Endothelial cell of umbilical vein (primary cell): ENCODE results near the gene IGF2BP2. TPM values are rescaled to one million over a fixed set of nuclear protein-coding genes. Genes with fewer than 3 reads are reported as not detected.
A peak's percentile ranks its signal among the peaks of the same experiment; 100 is the strongest.
"Not testable (repeated sequence)": the region's sequence is repeated elsewhere in the genome, so short reads cannot be mapped to it uniquely, and the experiment has no call there.

Experiments
- BruUV-seq: library from RNA; stranded (reverse); fragments of 400-500 nt; replicated peaks from 2 replicates; lab custom pipeline; 2021; lab: Mats Ljungman, UMichigan
- CTCF ChIA-PET: fragments of 300-600, 350-600 bp; sonication (Branson Sonifier 250); formaldehyde crosslinking; loops from one replicate; lab custom pipeline; 2021; ENCODE audit warnings: antibody characterized with exemption, inconsistent platforms; lab: Charles Lee
- POLR2A ChIA-PET: fragments of 300-600, 350-600 bp; sonication (Branson Sonifier 250); formaldehyde crosslinking; loops from one replicate; lab custom pipeline; 2021; ENCODE audit warnings: antibody characterized with exemption, inconsistent platforms; lab: Charles Lee
- DNase-seq: peaks from one replicate; pipeline ENCODE4 v3.0.0-alpha.2; 2011; ENCODE audit warnings: low read depth, low spot score
- FAIRE-seq: peaks from 2 replicates; lab custom pipeline; 2011; peaks lifted over from hg19 to GRCh38; lab: Jason Lieb, UNC
- H2AFZ ChIP-seq: 2 replicates; pipeline ENCODE4 v1.6.0; 2012; ENCODE audit warnings: low read depth, low read length, control low read depth, inconsistent platforms
- H3K27ac ChIP-seq: 2 replicates; pipeline ENCODE4 v1.5.1; 2011; ENCODE audit warnings: low read depth, mild to moderate bottlenecking, control low read depth, low read length, moderate library complexity; ENCODE audit not compliant: insufficient read depth
- H3K27me3 ChIP-seq, 2 experiments: 2 replicates each; pipeline versions ENCODE4 v1.6.0 to v1.6.1; 2011; ENCODE audit warnings: low read length in 2 of 2, mixed read lengths in 1 of 2; ENCODE audit not compliant: control insufficient read depth in 2 of 2, insufficient read depth in 2 of 2
- H3K36me3 ChIP-seq, 2 experiments: 2 replicates in 1 of 2; 3 replicates in 1 of 2; pipeline ENCODE4 v1.5.1; 2011; ENCODE audit warnings: low read length in 2 of 2, mild to moderate bottlenecking in 1 of 2, moderate library complexity in 1 of 2; ENCODE audit not compliant: control insufficient read depth in 2 of 2, insufficient read depth in 2 of 2; ENCODE audit errors: extremely low read depth in 1 of 2
- H3K4me1 ChIP-seq: 3 replicates; pipeline ENCODE4 v1.5.1; 2011; ENCODE audit warnings: mild to moderate bottlenecking, low read length; ENCODE audit not compliant: control insufficient read depth, insufficient read depth; ENCODE audit errors: extremely low read depth
- H3K4me2 ChIP-seq: 2 replicates; pipeline ENCODE4 v1.6.1; 2011; ENCODE audit warnings: low read length, control low read depth, mixed read lengths; ENCODE audit not compliant: insufficient read depth
- H3K4me3 ChIP-seq, 3 experiments: fragments of 200-600 bp in 1 of 3; sonication (generic), shearing (Covaris generic) in 1 of 3; replicated peaks in 1 of 3; 2 replicates each; pipeline ENCODE4 v1.5.1; 2011 to 2016; ENCODE audit warnings: control low read depth in 3 of 3, low read length in 3 of 3, mild to moderate bottlenecking in 2 of 3, inconsistent platforms in 1 of 3, low read depth in 1 of 3, moderate library complexity in 1 of 3; ENCODE audit not compliant: insufficient read depth in 1 of 3
- H3K79me2 ChIP-seq: 2 replicates; pipeline ENCODE4 v1.6.0; 2012; ENCODE audit warnings: low read length, inconsistent platforms; ENCODE audit not compliant: control insufficient read depth, insufficient read depth
- H3K9ac ChIP-seq: replicated peaks from 2 replicates; pipeline ENCODE3; 2011; ENCODE audit warnings: low read length, control low read depth; ENCODE audit not compliant: insufficient read depth; ENCODE audit errors: extremely low read depth
- H3K9me1 ChIP-seq: replicated peaks from 3 replicates; pipeline ENCODE4 v1.6.0; 2011; ENCODE audit warnings: mild to moderate bottlenecking, low read length; ENCODE audit not compliant: control insufficient read depth, insufficient read depth; ENCODE audit errors: extremely low read depth
- H3K9me3 ChIP-seq: replicated peaks from 2 replicates; pipeline ENCODE4 v1.5.1; 2012; ENCODE audit warnings: low read length, inconsistent platforms; ENCODE audit not compliant: control insufficient read depth, insufficient read depth
- H4K20me1 ChIP-seq: replicated peaks from 2 replicates; pipeline ENCODE3; 2011; ENCODE audit warnings: mild to moderate bottlenecking, low read length; ENCODE audit not compliant: control insufficient read depth, insufficient read depth; ENCODE audit errors: extremely low read depth
- CTCF ChIP-seq, 2 donors: IDR thresholded peaks; 1 replicate in 1 of 2; 2 replicates in 1 of 2; pipeline ENCODE4 v1.5.1; 2011; ENCODE audit warnings: low read length in 2 of 2, mild to moderate bottlenecking in 2 of 2, moderate library complexity in 2 of 2, control low read depth in 1 of 2, inconsistent platforms in 1 of 2, low read depth in 1 of 2; ENCODE audit not compliant: insufficient read depth in 1 of 2; ENCODE audit errors: extremely low read depth in 1 of 2
- EZH2 ChIP-seq: IDR thresholded peaks from 2 replicates; pipeline ENCODE4 v1.6.1; 2012; ENCODE audit warnings: borderline replicate concordance, low read depth, mild to moderate bottlenecking, moderate library complexity, low read length, inconsistent platforms; ENCODE audit not compliant: severe bottlenecking
- FOS ChIP-seq: IDR thresholded peaks from 2 replicates; pipeline ENCODE4 v1.6.1; 2011; ENCODE audit warnings: mild to moderate bottlenecking, low read length, moderate library complexity, borderline replicate concordance; ENCODE audit not compliant: insufficient read depth
- GATA2 ChIP-seq: IDR thresholded peaks from 2 replicates; pipeline ENCODE4 v1.7.0; 2011; ENCODE audit warnings: low read depth, mild to moderate bottlenecking, moderate library complexity, mixed read lengths, low read length; ENCODE audit not compliant: insufficient read length, insufficient read depth
- JUN ChIP-seq: IDR thresholded peaks from 2 replicates; pipeline ENCODE4 v1.6.1; 2011; ENCODE audit warnings: borderline replicate concordance, low read depth; ENCODE audit not compliant: insufficient read length, insufficient read depth
- MAX ChIP-seq: IDR thresholded peaks from 2 replicates; pipeline ENCODE4 v1.6.1; 2011; ENCODE audit not compliant: insufficient read depth, insufficient read length
- MYC ChIP-seq: IDR thresholded peaks from one replicate; pipeline ENCODE4 v1.6.1; 2011; ENCODE audit warnings: mild to moderate bottlenecking, low read depth, low read length
- POLR2A ChIP-seq: IDR thresholded peaks from 2 replicates; pipeline ENCODE4 v1.6.1; 2012; ENCODE audit warnings: low read depth, mild to moderate bottlenecking, control low read depth, low read length
- POLR2AphosphoS5 ChIP-seq: IDR thresholded peaks from 2 replicates; pipeline ENCODE4 v1.6.1; 2012; ENCODE audit warnings: low read depth, mild to moderate bottlenecking, control low read depth, low read length, moderate library complexity; ENCODE audit not compliant: insufficient read depth
- dilution Hi-C: fragments of 300-500 bp; cut with MboI; formaldehyde crosslinking; loops from one replicate; pipeline ENCODE4 v1.15.0; 2019; ENCODE audit warnings: low sequenced_read_pairs; ENCODE audit not compliant: extremely low pct_ligation_motif_present
- intact Hi-C: fragments of 100-400 bp; cut with micrococcal nuclease; formaldehyde crosslinking; loops from one replicate; pipeline ENCODE4 v1.10.0; 2022
- polyA plus RNA-seq, 4 experiments: library from polyadenylated mRNA; depleted of rRNA in 3 of 4; stranded (reverse) in 3 of 4; unstranded in 1 of 4; fragments of >200 nt; gene quantifications; 2 replicates each; pipeline versions ENCODE4 v1.2.1 to v1.2.3, GENCODE V29; 2011 to 2012; ENCODE audit warnings: missing spikeins in 1 of 4
- total RNA-seq: library from RNA; stranded (reverse); gene quantifications from 2 replicates; pipeline ENCODE4 v1.2.3, GENCODE V29; 2021

Gene IGF2BP2
- total and polyA plus RNA-seq, 2 donors (not counting 3 experiments of a cell fraction or from before 2014, with no cell fraction given): 10.7 to 130 TPM

- DNase-seq, H3K9ac ChIP-seq, dilution Hi-C loops, H3K4me2 ChIP-seq, intact Hi-C loops, H2AFZ ChIP-seq, FAIRE-seq, H3K36me3 ChIP-seq, BruUV-seq, H3K27me3 ChIP-seq, H3K4me3 ChIP-seq, H3K9me3 ChIP-seq, H3K9me1 ChIP-seq: not testable (repeated sequence)
- H4K20me1 ChIP-seq: peaks cover 11% of the 10 kb centered on the region
- POLR2A ChIA-PET: interaction anchor here (1.0 kb wide), 1 partner anchor 21 kb away, joined by 3 read pairs; no protein-coding TSS in a partner anchor
- peaks cover 96% of the 10 kb centered on the region for H3K79me2 ChIP-seq
- peaks cover 29% of the 10 kb centered on the region for H3K4me1 ChIP-seq
- peak overlapping the region; percentile 26 for H3K27ac ChIP-seq
- CTCF ChIA-PET: interaction anchor here (0.8 to 1.3 kb wide), 2 partner anchors 30 to 121 kb away, joined by 3 read pairs; no protein-coding TSS in a partner anchor
These were observed 26.1 kb downstream of the IGF2BP2 start for GRCh38 chr3:185798831-185799110.

- H3K27ac ChIP-seq: peak overlapping the region; percentile 54
- H3K36me3 ChIP-seq: no peaks in the 10 kb centered on the region
- FAIRE-seq (no peak), DNase-seq (peak; percentile 55)
- H3K9ac ChIP-seq: no peak overlapping the region
- dilution Hi-C loops (no loop called here), intact Hi-C loops (no loop called here)
- CTCF ChIA-PET: interaction anchor here (0.8 to 1.3 kb wide), 3 partner anchors 30 to 121 kb away, joined by 3 read pairs; no protein-coding TSS in a partner anchor
- H3K9me1 ChIP-seq: no peaks in the 10 kb centered on the region
- H3K4me2 ChIP-seq: no peak overlapping the region
- no TSS peak for BruUV-seq
- H2AFZ ChIP-seq: no peak overlapping the region
- H3K4me1 ChIP-seq: peaks cover 29% of the 10 kb centered on the region
- H4K20me1 ChIP-seq: peaks cover 8% of the 10 kb centered on the region
- no peak for TF ChIP-seq GATA2
- TF ChIP-seq MAX: no peak
- TF ChIP-seq POLR2A: no peak
- TF ChIP-seq FOS: peak; percentile 13
- TF ChIP-seq CTCF (IDR thresholded peaks at IDR 0.05; ENCODE audit: extremely low read depth in 1 of 2, insufficient read depth in 1 of 2, low read depth in 1 of 2, low read length in 2 of 2): no peak
- TF ChIP-seq POLR2AphosphoS5: no peak
- peak; percentile 25 for TF ChIP-seq JUN
- TF ChIP-seq MYC: no peak
- TF ChIP-seq EZH2: no peak
- H3K4me3 ChIP-seq: no peak overlapping the region
- H3K9me3 ChIP-seq: no peaks in the 10 kb centered on the region
- peaks cover 96% of the 10 kb centered on the region for H3K79me2 ChIP-seq
- H3K27me3 ChIP-seq: no peaks in the 10 kb centered on the region
- POLR2A ChIA-PET: no interaction called here
These were observed 26.6 kb downstream of the IGF2BP2 start for GRCh38 chr3:185797993-185798830.
